GOT3 (cell line): ENCODE measurements around the gene LBH.

Source experiments
- DNase-seq: peaks from one replicate; lab custom pipeline; 2025; ENCODE audit warnings: mixed read lengths; lab: John Stamatoyannopoulos, UW

The LBH gene

DNA sequence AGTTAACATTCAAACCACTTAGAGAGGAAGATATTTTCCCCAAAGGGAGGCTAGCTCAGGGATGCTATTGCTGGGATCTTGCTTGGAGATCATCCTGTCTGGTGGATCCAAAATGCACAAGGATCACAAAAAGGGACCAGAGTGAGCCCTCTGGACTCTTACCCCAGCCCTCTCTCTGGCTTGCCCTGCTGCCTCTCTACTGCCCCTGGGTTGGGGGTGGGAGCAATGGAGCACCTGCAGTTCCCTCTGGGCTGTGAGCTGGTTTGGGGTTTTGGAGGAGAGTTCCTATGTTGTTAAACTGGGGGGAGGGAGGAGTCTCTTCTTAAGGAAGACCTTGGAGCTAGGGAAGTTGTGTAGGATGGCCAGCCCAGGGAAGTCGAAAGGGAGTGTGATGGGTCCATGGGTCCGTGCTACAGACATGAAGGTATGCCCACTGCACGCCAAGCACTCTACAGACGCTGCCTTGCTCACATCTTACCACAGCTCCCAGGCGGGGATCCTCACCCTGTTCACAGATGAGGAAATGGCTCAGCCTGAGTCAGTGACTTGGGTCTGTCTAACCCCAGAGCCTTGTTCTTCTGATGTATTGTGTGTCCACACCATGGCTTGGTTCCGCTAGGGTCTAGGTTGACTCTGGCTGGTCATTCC, 3.8 kb downstream of the LBH start:
- no peak for DNase-seq

DNA sequence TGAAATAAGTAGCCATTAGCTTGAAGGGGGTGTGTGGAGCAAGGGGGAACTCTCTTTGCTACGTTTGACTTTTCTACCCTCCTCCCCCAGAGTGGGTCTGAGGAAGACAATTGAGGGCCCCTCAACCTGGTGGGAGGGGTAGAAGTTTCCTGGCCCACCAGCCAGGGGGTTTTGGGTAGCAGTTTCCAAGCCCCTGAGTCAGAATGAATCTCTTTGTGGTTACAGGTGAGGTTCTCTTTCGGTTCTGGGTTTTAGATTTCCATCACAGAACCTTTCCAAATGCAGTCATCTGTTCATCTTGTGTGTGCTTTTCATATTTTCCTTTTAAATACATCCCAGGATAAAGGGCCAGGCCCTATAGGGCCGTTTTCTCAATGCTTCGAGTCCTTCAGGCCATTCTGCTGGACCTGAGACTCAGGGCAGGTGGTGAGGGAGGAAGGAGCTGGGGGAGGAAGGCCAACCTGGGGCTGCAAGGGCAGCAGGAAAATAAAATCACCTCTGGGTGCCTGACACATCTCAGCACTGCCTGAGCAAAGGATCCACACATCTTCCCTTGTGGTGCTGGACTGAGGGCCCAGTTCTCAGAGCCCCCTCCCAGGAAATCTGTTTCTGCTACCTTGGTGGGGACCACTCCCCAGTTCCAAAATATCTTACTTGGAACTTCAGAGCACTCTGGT, 4.7 kb downstream of the LBH start:
- DNase-seq, result no peak

- DNase-seq, result no peak
Observed at GRCh38 chr2:30236591-30237238, 5.4 kb downstream of the LBH start.

GRCh38 chr2:30237239-30237965, 6.1 kb downstream of the LBH start:
- no peak for DNase-seq

DNA sequence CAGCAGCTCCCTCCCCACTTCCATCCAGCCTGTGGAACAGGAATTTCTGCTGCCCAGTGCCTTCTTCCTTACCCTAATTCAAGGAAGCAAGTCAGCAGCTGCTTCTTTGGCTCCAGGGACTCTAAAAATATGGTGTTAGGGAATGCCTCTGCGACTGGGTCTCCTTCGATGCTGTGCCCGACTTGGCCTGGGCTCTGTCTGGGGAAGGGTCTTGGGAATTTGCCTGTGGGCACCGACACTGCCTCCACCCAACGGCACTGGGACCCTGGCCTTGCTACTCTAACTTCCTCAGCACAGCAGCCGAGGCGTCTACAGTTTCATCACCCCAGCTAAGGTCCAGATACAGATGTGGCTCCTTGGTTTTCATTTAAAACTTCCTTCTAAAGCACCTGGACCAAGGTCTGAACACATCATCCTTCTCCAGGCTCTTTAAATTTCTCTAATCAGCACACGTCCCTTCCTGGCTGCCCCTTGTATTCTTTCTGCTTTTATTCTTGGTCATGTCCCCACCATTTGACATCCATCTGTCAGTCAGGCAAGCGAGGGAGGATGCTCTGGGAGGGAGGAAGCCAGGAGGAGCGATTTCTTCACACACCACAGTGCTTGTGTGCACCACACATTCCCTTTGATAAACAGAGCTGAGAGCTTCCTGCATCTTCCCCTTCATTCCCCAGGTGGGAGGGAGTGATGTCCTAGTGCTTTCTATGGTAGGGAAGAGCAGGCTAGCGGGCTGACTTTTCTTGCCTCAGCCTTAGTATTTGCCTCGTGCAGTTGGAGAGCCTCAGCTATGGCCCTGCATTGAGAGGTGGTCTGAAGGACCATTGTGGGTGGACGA, 6.8 kb downstream of the LBH start:
- no peak for DNase-seq

DNA sequence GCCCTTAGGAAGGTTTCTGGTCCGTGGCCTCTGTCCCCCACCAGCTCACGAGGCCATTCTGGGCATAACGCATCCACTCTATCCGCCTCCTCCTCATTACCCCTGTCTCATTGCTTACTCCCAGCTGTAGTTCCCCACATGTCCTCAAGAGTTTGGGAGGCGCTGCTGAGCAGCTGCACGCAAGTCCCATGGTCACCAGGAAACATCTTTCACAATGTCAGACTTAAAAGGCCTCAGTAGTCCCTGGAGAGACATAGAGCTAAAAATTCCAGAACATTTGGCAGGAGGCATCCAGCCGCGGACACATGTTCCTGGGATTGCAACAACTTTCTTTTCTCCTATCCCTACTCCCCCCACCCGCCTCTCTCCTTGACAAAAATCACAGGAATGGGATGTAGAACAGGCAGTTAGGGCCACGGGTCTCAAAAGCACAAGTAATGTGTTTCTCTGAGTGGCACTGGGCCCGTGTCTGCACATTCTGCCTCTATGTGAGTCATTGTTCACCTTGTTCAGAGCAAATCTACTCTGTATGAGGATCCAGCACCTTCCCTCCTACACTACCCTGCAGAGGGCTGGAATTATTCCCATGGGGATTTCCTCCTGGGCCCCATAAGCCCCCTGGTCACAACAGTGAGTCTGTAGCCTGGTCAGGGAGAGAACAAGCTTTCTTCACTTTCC, 8.1 kb downstream of the LBH start:
- no peak for DNase-seq

DNA sequence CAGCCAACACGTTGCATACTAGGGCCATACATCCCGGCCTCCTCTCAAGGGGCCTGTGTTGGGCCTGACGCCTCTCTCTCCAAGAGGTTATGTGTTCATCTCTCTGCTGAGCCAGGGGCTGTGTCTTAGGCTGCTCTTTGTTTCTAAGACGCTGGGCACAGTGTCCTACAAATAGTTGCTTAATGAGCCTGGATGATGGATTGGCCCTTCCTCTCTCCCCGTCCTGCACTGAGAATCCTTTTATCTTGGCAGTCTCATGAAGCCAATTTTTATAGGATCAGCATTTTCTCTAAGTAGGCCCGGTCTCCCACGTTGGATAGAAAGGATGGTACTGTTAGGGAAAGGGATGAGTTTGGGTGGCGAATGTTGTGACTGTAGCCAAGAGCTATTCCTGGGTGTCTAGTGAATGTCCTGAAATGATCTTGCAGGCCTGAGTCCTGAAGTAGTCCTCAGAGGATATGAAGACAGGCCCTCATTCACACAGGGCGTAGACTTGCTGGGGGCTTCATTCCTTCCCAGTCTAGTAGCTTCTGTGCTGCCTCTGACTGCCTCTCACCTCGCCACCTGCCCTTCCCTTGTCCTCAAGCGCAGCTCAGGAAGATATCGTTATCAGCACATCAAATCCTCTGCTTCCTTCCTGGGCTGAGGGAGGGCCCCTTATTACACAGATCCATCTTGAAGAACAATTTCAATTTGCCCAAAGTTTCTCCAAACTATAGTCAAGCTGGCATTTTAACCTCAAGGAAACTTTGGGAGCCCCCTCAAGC, 8.8 kb downstream of the LBH start:
- DNase-seq, result no peak

GRCh38 chr2:30243231-30243630, 11.9 kb downstream of the LBH start:
- no peak for DNase-seq

DNA sequence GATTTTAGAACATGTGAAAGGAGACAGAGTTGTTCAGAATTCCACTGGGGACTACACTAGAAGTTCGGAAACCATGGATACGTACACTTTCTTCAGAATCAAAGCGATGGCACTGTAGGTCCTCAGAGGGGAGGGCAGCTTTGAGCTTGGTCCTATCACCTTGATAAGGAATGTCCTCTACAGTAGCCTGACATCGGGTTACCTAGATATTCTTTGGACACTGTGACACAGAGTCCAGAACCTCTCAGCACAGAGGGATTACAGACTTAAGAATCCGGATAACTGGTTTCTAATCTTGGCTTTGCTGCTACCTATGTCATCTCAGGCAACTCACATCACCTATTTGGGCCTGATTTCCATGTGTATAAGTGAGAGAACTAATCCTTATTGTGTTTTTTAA, 14.0 kb downstream of the LBH start:
- DNase-seq, result no peak

- no peak for DNase-seq
Observed at GRCh38 chr2:30248791-30249190, 17.5 kb downstream of the LBH start.

- DNase-seq, result no peak
Observed at GRCh38 chr2:30249354-30249753, 18.0 kb downstream of the LBH start.

DNA sequence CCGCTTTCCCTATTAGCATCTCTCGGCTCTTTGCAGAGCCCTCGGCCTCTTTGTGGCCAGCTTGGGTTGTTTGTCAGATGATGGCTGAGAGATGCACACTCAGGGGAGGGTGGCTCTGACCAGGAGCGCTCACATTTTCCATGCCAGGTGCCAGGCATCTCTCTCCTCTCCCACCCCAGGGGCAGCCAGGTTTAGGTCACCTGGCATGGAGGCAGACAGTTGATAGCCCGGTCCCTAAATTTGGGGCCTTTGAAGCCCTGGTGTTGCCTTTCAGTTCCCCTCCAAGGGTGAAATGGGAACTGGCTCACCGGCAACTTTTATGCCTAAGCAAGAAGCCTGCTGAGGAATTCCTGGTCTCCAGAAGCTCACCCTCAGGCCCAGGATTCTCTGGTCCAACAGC, 19.1 kb downstream of the LBH start:
- no peak for DNase-seq

DNA sequence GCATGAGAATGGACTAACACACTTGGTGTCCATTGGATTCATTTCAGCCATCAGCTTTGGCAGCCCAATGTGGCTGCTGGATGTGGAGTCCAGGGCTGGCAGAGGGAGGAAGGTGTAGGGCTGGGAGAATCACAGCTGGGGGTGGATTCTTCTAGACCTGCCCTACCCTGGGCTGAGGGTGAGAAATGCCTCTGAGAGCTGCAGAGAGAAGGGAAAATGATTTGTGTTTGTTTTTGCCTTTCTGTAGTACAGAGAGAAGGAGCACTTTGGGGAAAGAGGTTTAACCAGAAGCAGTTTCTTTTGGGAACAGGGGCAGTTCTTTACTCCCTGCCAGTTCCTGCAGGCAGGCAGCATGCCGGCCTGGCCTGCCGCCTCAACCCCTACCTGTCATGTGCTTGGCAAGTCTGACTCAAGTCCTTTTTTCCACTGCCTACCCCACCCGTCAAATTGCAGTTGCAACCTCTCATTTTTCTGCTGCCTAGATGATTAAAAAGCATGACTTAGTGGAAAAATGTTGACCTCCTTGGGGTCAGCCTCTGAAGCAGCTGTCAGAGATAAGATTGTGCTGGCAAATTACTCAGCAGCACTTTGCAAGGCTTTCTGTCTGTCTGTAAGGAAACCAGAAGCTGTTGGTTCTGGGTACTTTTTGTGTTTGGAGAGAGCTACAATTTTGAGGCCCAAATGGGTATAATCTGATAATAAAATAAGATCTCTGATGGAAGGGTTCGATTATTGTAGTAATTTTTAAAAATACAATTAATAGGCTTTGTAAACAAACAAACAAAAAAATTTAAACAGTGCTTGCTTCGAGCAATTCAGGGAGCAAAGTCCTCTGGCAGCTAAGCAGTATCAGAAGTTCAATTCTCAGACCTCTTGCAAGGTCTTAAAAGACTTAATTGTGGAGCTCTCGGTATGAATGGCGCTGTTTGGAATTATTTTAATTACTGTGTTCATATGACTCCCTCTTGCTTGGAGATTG, 21.7 kb downstream of the LBH start:
- no peak for DNase-seq

GRCh38 chr2:30253873-30254684, 22.7 kb downstream of the LBH start:
- no peak for DNase-seq

DNA sequence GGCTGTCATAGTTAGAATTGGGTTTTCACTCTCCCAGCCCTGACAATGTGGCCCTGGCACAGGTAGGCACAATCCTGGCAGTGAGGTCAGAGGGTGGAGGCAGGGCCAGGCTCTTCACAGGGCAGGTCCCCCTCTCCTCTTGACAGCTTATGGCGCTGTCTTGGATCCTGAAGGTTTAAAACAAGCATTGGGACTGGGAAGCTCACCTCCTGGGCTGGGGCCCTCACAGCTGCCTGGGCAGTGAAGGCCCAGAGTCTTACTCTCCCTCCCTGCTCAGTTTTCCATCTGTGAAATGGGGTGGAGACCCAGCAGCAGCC, 23.3 kb downstream of the LBH start:
- DNase-seq, result no peak

DNA sequence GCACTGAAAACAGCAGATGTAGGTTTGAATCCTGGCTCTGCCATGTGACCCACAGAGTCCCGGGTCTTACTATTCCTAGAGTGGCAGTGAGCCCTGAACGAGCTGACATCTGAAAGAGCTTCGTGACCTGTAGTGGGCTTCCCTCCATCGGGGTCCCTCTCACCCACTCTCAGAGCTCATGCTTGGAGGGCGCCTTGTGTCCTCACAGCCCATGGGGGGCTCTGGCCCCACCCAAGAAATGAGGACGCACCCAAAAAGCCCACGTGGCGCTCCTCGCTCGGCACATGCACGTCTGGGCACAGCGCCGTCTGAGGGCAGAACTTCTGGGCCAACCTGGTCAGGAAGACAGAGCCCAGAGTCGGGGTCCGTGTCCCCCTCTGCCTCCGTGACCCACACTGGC, 23.7 kb downstream of the LBH start:
- no peak for DNase-seq

DNA sequence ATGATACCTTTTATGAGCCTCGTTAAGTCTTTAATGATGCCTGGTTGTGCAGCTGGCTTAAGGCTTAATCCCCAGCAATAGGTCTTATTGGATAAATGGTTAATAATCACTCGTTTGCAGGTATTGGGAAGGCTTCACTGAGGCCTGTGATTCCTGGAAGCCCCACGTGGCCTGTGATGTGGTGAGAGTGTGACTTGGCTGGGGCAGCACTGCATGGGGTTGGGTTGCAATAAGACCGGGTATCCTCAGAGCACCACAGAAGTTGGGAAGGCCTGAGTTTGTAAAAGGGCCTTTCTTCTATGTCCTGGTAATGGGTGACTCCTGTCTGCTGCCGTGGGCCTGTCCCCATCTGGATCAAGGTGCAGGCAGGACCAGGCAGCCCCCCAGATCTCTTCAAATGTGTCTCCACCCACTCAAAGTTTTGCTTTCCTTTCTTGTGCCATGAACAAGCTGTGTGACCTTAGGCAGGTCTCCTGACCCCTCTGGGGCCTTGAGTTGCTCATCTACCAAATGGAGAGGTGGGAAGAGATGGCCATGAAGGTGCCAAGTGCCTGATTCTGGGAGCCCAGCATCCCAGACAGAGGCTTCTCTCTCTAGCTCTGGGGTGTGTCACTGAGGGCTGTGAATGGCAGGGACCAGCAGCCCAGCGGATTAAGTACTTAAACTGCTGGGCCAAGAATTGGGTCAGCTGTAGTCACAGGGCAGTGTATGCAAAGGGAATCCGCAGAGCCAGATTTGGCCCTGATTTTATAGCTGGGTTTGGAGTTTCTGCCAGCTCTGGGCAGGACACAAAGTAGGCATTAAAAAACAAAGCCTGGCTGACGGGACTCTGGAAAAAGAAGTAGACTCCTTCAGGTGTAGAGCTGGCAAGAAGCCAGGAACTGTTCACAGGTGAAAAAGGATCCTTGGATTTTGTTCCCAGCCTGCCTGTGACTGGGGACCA, 24.4 kb downstream of the LBH start:
- DNase-seq, result no peak
